D721Med (cell line): ENCODE measurements around the gene CLEC2L.

Experiments
- DNase-seq: peaks from one replicate; pipeline ENCODE4 v3.0.0; 2011; ENCODE audit warnings: low spot score; ENCODE audit not compliant: insufficient read length
- FAIRE-seq: peaks from 2 replicates; lab custom pipeline; 2011; peaks lifted over from hg19 to GRCh38; lab: Jason Lieb, UNC
- TF ChIP-seq, protein P1 (sequence below): IDR thresholded peaks from 2 replicates; pipeline ENCODE4 v1.5.1; 2012; ENCODE audit warnings: mild to moderate bottlenecking, control low read depth; ENCODE audit not compliant: insufficient read depth; ENCODE audit errors: missing control alignments

The CLEC2L gene

GRCh38 chr7:139568813-139569490, 45.5 kb downstream of the CLEC2L start:
- FAIRE-seq (no peak), DNase-seq (no peak)
- TF ChIP-seq, protein P1, sequence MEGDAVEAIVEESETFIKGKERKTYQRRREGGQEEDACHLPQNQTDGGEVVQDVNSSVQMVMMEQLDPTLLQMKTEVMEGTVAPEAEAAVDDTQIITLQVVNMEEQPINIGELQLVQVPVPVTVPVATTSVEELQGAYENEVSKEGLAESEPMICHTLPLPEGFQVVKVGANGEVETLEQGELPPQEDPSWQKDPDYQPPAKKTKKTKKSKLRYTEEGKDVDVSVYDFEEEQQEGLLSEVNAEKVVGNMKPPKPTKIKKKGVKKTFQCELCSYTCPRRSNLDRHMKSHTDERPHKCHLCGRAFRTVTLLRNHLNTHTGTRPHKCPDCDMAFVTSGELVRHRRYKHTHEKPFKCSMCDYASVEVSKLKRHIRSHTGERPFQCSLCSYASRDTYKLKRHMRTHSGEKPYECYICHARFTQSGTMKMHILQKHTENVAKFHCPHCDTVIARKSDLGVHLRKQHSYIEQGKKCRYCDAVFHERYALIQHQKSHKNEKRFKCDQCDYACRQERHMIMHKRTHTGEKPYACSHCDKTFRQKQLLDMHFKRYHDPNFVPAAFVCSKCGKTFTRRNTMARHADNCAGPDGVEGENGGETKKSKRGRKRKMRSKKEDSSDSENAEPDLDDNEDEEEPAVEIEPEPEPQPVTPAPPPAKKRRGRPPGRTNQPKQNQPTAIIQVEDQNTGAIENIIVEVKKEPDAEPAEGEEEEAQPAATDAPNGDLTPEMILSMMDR: no peak

DNA sequence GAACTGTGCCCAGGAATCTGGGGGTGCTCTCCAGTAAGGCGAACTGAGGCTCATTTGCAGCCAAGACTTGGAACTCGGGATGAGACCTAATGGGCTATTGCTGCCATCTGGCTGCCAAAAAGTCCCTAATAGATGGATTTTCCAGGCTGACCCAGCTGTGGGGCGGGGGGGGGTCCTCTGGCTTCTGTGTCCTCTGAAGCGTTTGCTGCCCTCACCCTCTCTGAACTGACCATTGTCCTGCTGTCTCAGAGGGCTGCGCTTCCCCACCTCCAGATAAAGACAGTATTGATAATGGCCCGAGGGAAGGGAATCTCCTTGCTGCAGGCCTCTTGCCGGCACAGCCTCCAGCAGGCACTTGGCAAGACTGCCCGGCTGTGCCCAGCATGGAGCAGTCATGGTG, 46.6 kb downstream of the CLEC2L start:
- TF ChIP-seq, protein P1: no peak
- DNase-seq (no peak), FAIRE-seq (no peak)

DNA sequence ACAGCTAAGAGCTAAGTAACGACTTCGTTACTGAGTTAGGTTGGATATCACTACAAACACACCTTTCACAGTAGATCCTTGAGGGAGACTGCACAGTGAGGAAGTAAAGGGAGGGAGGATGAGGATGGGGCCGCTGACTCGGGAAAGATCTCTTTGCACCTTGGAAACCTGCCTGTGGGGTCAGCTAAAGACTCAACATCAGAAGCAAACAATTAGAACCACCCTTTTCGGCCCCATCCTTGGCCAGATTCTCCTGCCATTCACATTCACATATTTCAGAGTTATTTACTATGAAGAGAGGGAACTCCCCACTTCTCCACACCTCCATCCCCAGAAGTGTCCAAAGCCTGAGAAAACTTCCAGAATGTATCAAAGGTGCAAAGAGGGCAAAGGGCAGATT, 47.1 kb downstream of the CLEC2L start:
- DNase-seq (no peak), FAIRE-seq (no peak)
- TF ChIP-seq, protein P1: no peak

- TF ChIP-seq, protein P1: no peak
- DNase-seq (no peak), FAIRE-seq (no peak)
Measured at GRCh38 chr7:139571190-139571589, 47.7 kb downstream of the CLEC2L start.

- no peak for FAIRE-seq
- TF ChIP-seq, protein P1: no peak
- DNase-seq: no peak
Measured at GRCh38 chr7:139571651-139572050, 48.2 kb downstream of the CLEC2L start.

DNA sequence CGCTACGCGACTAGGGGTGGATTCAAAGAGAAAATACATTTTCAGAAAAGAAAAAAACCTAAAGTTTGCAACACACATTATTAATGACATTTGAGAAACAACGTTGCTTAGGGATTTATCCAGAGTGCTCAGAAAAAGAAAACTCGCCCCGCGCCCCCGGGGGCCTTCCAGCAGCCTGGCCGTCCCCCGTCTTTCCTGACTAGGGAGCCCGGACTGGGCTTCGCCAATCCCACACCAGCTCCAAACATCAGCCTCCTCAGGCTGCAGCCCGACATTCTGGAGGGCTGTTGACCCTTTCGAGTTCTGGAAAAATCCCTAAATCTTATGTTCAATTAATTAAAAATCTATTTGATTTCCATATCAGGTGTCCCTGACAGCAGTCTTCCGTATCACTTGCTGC, 48.6 kb downstream of the CLEC2L start:
- DNase-seq (no peak), FAIRE-seq (no peak)
- TF ChIP-seq, protein P1: no peak

- no peak for FAIRE-seq
- TF ChIP-seq, protein P1: no peak
- no peak for DNase-seq
Measured at GRCh38 chr7:139572704-139573385, 49.4 kb downstream of the CLEC2L start.
